Spinal cord (tissue), 10 donors: ENCODE data around the gene CYB561. TPM values are rescaled to one million over a fixed set of nuclear protein-coding genes. Genes with fewer than 3 reads are reported as not detected.

Experiments
- DNase-seq, 6 donors: peaks; one replicate each; pipeline versions ENCODE4 v3.0.0 to v3.0.0-alpha.2; 2013 to 2015; ENCODE audit warnings: low spot score in 6 of 6, low read depth in 4 of 6
- H3K27ac ChIP-seq: one replicate; pipeline ENCODE4 v1.5.1; 2013; ENCODE audit warnings: low read depth, low read length, control low read depth
- H3K27me3 ChIP-seq: one replicate; pipeline ENCODE4 v1.6.1; 2013; ENCODE audit warnings: low read length; ENCODE audit not compliant: control insufficient read depth, insufficient read depth
- H3K36me3 ChIP-seq: one replicate; pipeline ENCODE4 v1.6.1; 2013; ENCODE audit warnings: low read length; ENCODE audit not compliant: control insufficient read depth, insufficient read depth
- H3K4me1 ChIP-seq: one replicate; pipeline ENCODE4 v1.6.1; 2013; ENCODE audit warnings: low read length; ENCODE audit not compliant: control insufficient read depth, insufficient read depth
- H3K4me3 ChIP-seq: one replicate; pipeline ENCODE4 v1.5.1; 2013; ENCODE audit warnings: low read depth, low read length, control low read depth
- H3K9me3 ChIP-seq: one replicate; pipeline ENCODE4 v1.6.1; 2013; ENCODE audit warnings: low read length; ENCODE audit not compliant: control insufficient read depth, insufficient read depth
- WGBS: methylation state at CpG from one replicate; pipeline ENCODE4 v1.1.5; 2013; ENCODE audit warnings: missing lambda C conversion rate; ENCODE audit not compliant: insufficient coverage; 5-methylcytosine and 5-hydroxymethylcytosine counted together
- polyA plus RNA-seq, 2 donors: library from polyadenylated mRNA; unstranded; fragments of 120-200 nt; gene quantifications; one replicate each; pipeline ENCODE4 v1.2.1, GENCODE V29; 2013; ENCODE audit not compliant: insufficient read length in 2 of 2
- total RNA-seq, 2 donors: library from RNA; depleted of rRNA in 1 of 2; stranded (reverse); fragments of 120-200 nt in 1 of 2; fragments of >200 nt in 1 of 2; gene quantifications; one replicate each; pipeline versions ENCODE4 v1.2.3 to v1.2.4, GENCODE V29; 2013 to 2014
- donor health status: healthy.

Gene CYB561
- total and polyA plus RNA-seq, 4 donors, result 25.1 to 44.2 (median 35.1) TPM

DNA sequence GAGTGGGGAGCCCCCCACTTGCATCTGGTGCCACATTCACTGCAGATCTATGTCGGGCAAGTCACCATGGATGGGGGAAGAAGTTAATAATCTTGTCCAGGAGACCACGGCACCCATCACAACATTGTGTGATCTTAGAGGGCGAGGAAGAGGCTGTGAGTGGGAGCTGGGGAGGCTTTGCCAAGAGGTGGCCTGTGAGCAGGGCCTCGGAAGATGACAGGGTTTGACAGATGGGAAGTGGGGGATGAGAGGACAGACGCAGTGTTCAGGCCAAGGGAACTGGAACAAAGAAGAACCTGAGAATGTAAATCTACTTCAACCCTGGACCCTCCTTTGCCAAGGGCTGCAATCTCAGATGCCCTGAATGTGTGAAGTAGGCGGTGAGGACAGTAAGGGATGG, 43.2 kb upstream of the CYB561 start:
- 78% methylated on average over 5 of the region's 6 CpGs for WGBS
- Histone ChIP-seq H3K4me1 (no peaks in the 10 kb centered on the region), H3K36me3 (peaks cover 21% of the 10 kb centered on the region), H3K27me3 (no peaks in the 10 kb centered on the region), H3K4me3 (no peak overlapping the region), H3K27ac (no peak overlapping the region), H3K9me3 (no peaks in the 10 kb centered on the region)
- DNase-seq, result no peak

DNA sequence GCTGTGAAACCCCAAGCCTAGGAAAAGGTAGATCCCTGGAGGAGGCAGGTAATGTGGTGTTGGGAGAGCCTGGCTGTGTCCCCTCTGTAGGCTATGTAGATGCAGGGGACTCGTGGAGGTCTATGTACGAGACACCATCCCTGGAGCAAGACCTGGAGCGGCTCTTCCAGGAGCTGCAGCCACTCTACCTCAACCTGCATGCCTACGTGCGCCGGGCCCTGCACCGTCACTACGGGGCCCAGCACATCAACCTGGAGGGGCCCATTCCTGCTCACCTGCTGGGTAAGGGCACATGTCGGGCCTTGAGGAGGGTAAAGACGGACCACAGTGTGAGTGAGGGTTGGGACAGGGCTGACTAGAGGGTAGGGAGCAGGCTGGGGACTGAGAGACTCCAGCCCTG, 42.7 kb upstream of the CYB561 start:
- no peaks in the 10 kb centered on the region for H3K4me1 ChIP-seq
- H3K27ac ChIP-seq, result no peak overlapping the region
- no peak for DNase-seq
- H3K4me3 ChIP-seq, result no peak overlapping the region
- H3K9me3 ChIP-seq, result no peaks in the 10 kb centered on the region
- WGBS, result 95% methylated on average over 10 of the region's 10 CpGs
- peaks cover 23% of the 10 kb centered on the region for H3K36me3 ChIP-seq
- H3K27me3 ChIP-seq, result no peaks in the 10 kb centered on the region

DNA sequence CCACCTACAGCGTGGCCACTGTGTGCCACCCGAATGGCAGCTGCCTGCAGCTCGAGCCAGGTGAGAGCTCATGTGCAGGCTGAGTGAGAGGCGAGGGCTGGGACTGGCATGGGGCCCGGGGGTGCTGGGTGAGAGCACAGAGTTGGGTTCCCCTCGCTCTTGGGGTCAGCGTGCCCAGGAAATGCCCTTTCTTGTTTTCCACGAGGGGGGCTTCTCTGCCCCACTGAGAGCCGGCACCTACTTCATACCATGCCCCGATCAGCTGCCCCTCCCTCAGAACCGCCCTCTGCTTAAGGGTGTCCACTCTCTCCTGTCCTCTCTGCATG, 40.9 kb upstream of the CYB561 start:
- Histone ChIP-seq H3K27me3 (no peaks in the 10 kb centered on the region), H3K4me3 (no peak overlapping the region), H3K9me3 (no peaks in the 10 kb centered on the region), H3K27ac (no peak overlapping the region), H3K4me1 (no peaks in the 10 kb centered on the region), H3K36me3 (peaks cover 32% of the 10 kb centered on the region)
- WGBS, result 82% methylated on average over 10 of the region's 11 CpGs
- DNase-seq, result no peak

DNA sequence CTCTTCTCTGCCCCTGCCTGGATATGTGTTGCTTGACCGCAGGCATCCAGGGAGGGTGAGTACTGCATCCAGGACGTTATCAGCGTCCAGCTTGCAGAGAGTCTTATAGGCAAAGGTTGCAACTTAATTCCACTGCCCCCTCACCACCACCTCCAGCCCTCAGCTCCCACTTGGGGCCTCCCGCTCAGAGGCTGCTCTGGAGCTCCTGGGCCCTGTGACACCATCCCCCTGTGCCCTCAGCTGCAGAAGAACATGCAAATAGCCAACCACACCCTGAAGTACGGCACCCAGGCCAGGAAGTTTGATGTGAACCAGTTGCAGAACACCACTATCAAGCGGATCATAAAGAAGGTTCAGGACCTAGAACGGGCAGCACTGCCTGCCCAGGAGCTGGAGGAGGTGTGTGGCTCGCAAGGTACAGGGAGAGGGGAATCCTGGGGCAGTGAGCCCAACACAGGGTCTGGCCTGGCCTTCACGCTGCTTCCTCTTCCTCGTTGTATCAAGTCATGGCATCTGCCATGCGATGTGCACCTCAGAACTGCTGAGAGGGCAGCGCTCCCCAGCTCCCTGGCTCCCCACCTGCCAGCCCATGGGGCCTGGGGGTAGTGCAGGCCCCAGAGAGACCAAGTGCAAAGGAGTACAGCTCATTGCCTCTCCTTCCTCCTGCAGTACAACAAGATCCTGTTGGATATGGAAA, 40.4 kb upstream of the CYB561 start:
- Histone ChIP-seq H3K4me3 (no peak overlapping the region), H3K36me3 (peaks cover 32% of the 10 kb centered on the region), H3K4me1 (no peaks in the 10 kb centered on the region), H3K9me3 (no peaks in the 10 kb centered on the region), H3K27me3 (no peaks in the 10 kb centered on the region), H3K27ac (no peak overlapping the region)
- DNase-seq, result no peak
- 81% methylated on average over 12 of the region's 12 CpGs for WGBS

DNA sequence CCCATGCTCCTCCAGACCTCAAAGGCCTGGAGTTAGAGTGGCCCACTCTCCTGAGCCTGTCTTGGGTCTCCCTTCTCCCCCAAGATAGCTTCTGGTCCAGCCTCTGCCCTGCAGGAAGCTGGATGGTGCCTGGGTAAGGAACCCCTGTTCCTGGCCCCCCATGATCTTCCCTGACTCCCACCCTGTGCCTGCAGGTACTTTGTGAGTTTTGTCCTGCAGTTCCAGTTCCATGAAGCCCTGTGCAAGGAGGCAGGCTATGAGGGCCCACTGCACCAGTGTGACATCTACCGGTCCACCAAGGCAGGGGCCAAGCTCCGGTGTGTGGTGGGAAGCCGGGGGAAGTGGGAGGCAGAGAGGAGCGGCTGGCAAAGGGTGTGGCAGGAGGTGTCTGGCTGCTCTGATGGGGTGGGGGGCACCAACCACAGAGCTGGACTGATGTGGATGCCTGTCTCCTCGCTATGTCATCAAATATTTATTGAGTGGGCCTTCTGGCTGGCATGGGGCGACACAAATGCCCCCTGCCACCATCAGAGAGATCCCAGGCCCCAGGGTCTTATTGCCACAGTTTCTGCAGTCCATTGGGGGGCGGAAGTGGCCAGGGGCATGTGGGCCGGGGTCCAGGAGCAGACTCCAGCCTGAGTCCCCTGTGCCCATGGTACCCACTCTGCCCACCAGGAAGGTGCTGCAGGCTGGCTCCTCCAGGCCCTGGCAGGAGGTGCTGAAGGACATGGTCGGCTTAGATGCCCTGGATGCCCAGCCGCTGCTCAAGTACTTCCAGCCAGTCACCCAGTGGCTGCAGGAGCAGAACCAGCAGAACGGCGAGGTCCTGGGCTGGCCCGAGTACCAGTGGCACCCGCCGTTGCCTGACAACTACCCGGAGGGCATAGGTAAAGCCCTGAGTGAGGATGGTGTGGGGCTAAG, 37.8 kb upstream of the CYB561 start:
- peaks cover 27% of the 10 kb centered on the region for H3K36me3 ChIP-seq
- H3K9me3 ChIP-seq, result no peaks in the 10 kb centered on the region
- H3K4me3 ChIP-seq, result no peak overlapping the region
- no peak for DNase-seq
- H3K27me3 ChIP-seq, result no peaks in the 10 kb centered on the region
- H3K4me1 ChIP-seq, result peaks cover 9% of the 10 kb centered on the region
- 90% methylated on average over 16 of the region's 16 CpGs for WGBS
- no peak overlapping the region for H3K27ac ChIP-seq

DNA sequence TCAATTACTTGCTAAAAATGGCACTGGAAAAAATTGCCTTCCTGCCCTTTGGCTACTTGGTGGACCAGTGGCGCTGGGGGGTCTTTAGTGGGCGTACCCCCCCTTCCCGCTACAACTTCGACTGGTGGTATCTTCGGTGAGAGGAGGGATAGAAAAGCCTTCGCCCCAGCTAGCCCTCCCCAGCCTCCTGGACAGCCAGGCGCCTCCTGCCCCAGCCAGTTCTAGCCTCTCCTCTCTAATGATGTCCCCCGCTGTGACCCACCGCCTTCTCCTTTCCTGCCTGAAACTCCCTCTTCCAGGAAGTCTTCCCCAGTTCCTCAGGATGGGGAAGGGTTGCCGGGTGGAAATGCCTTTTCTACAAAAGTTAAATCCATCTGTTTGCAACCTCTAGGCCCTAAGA, 36.9 kb upstream of the CYB561 start:
- peaks cover 9% of the 10 kb centered on the region for H3K27me3 ChIP-seq

DNA sequence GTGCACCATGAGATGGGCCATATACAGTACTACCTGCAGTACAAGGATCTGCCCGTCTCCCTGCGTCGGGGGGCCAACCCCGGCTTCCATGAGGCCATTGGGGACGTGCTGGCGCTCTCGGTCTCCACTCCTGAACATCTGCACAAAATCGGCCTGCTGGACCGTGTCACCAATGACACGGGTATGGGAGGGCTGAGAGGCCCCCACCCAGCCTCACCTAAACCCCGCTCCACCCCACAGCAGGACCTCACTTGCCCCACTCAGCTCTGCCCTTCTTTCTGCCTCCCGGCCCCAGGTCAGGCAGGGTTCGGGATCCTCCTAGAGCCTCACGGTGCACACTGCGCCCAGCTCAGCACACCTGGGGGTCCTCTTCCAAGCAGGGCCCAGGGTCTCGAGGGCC, 36.4 kb upstream of the CYB561 start:
- peaks cover 14% of the 10 kb centered on the region for H3K27me3 ChIP-seq
- DNase-seq, result no peak
- H3K36me3 ChIP-seq, result peaks cover 27% of the 10 kb centered on the region
- 86% methylated on average over 16 of the region's 16 CpGs for WGBS
- no peaks in the 10 kb centered on the region for H3K9me3 ChIP-seq
- H3K4me1 ChIP-seq, result peaks cover 23% of the 10 kb centered on the region
- no peak overlapping the region for H3K4me3 ChIP-seq
- no peak overlapping the region for H3K27ac ChIP-seq

More for the DNA sequence above, 36.9 kb upstream of the CYB561 start:
- no peak for DNase-seq
- 100% methylated on average over 1 of the region's 10 CpGs for whole genome bisulfite sequencing
- no peak overlapping the region for H3K27ac ChIP-seq
- peaks cover 27% of the 10 kb centered on the region for H3K36me3 ChIP-seq
- peaks cover 17% of the 10 kb centered on the region for H3K4me1 ChIP-seq
- no peak overlapping the region for H3K4me3 ChIP-seq
- no peaks in the 10 kb centered on the region for H3K9me3 ChIP-seq

DNA sequence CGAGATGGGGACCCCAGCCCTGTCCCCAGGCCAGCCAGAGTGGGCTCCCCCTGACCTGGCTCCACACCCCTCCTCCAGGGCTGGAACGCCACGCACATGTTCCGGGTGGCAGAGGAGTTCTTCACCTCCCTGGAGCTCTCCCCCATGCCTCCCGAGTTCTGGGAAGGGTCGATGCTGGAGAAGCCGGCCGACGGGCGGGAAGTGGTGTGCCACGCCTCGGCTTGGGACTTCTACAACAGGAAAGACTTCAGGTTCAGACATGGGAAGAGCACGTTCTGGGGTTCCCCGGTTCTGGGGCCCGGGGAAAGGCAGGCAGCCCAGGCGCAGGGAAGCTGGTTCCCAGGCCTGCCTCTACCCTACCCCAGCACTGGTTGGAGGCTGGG, 35.4 kb upstream of the CYB561 start:
- no peak overlapping the region for H3K27ac ChIP-seq
- peaks cover 16% of the 10 kb centered on the region for H3K27me3 ChIP-seq
- DNase-seq, result no peak
- H3K9me3 ChIP-seq, result no peaks in the 10 kb centered on the region
- WGBS, result 78% methylated on average over 13 of the region's 16 CpGs
- no peak overlapping the region for H3K4me3 ChIP-seq
- H3K36me3 ChIP-seq, result peaks cover 23% of the 10 kb centered on the region
- peaks cover 25% of the 10 kb centered on the region for H3K4me1 ChIP-seq

DNA sequence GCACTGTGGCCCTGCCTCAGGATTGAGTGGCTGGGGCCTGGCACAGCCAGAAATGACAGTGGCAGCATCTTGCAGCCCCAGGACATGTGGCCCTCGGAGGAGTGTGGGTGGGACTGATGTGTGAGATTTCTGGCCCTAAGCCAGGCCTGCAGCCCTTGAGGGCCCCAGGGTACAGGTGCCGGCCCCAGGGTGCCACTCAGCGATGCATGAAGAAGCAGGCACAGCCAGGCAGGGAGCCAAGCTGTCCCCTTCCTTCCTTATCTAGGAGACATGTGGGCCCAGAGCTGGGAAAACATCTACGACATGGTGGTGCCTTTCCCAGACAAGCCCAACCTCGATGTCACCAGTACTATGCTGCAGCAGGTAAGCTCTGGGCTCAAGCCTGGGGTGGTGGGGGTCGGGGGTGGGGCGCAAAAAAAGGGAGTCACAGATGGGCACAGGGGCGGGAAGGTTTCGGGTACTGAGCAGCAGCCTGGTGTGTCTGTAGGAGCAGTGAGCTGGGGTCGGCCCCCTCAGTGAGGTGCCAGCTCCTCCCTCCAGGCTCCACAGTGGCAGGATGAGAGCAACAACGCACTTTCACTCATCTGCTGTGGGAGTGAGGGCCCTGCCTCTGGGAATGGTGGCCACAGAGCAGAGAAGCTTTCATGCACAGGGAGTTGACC, 34.9 kb upstream of the CYB561 start:
- peaks cover 22% of the 10 kb centered on the region for H3K36me3 ChIP-seq
- DNase-seq, result no peak
- H3K27ac ChIP-seq, result no peak overlapping the region
- H3K27me3 ChIP-seq, result peaks cover 16% of the 10 kb centered on the region
- H3K9me3 ChIP-seq, result no peaks in the 10 kb centered on the region
- peaks cover 28% of the 10 kb centered on the region for H3K4me1 ChIP-seq
- no peak overlapping the region for H3K4me3 ChIP-seq
- 65% methylated on average over 8 of the region's 11 CpGs for WGBS
